HG03575 (cell line): ENCODE data around the gene TRPV5.

Source experiments
- ATAC-seq: cut with Tn5 transposase; IDR thresholded peaks from one replicate; pipeline ENCODE4 v1.9.1; 2021; ENCODE audit not compliant: unreplicated experiment, insufficient number of reproducible peaks, low FRiP score; ENCODE audit errors: extremely low read depth

TRPV5 gene

GRCh38 chr7:142943706-142944268 lies 10.2 kb upstream of the TRPV5 start:
- no peak for ATAC-seq

DNA sequence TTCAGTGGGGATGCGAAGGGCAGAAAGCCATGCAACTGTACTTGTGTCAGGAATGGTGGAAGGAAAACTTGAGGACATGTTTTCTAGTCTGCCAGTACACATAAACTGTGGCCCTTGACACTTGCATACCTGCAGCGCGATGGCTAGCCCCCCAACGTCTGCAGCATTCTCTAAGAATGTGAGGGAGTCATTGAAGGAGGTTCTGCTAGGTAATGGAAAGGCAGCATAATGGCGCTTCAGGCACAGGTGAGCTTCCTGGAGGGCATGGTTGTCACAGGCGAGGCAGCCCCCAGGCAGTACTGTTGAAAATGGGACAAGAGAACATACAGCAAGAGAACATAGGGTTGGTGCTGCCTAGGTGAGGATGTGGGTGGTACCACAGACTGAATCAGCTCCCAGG lies 9.2 kb upstream of the TRPV5 start:
- ATAC-seq = no peak

DNA sequence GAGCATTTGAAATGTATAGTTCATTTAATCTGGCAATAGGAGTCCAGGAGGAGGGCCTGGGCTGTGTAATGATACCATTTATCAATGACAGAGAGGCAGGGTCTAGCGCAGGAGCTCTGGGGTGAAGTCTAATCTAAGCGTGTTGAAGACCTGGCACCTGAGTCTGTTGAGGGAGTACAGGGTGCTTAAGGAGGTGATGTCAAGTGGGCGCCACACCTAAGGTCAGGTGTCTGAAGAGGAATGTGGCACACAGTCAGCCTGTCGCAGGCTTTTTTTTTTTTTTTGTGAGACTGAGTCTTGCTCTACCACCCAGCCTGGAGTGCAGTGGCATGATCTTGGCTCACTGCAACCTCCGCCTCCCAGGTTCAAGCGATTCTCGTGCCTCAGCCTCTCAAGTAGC lies 8.0 kb upstream of the TRPV5 start:
- ATAC-seq = no peak

- no peak for ATAC-seq
Measured at GRCh38 chr7:142940966-142941535, 7.5 kb upstream of the TRPV5 start.

GRCh38 chr7:142939226-142939910 lies 5.8 kb upstream of the TRPV5 start, which contains the start of gene LLCFC1:
Gene LLCFC1 (plus strand): TSS chr7:142939484. CDS start chr7:142939622, 138 bp downstream.
- no peak for ATAC-seq

GRCh38 chr7:142938611-142939010 lies 5.1 kb upstream of the TRPV5 start:
- no peak for ATAC-seq

DNA sequence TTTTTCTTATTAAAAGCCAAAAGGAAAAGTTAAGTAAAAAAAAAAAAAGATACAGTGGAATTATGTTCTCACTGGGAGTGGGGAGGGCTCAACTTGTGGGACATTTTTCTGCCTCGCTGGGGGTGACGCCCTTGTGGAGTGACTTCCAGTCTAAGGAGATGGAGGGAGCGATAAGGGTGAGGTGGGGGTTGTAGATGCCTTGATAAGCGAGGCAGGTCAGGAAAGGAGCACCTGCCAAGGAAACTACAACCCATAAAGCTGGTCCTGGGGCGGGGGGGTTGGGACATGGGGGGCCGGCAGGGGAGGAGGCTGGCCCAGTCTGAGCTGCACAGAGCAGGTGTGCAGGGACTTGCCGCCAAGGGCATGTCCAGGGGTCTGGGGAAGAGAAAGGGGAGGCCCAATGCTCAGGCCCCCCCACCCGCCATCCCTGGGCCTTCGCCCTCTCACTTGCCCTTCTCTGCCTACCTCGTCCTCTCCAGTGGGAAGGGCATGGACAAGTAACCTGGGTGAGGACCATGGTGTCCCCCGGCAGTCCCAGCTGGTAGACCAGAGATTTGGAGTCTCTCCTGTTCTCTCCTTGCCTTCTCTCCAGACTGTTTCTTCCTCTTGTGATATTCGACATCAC lies 2.5 kb upstream of the TRPV5 start:
- no peak for ATAC-seq

DNA sequence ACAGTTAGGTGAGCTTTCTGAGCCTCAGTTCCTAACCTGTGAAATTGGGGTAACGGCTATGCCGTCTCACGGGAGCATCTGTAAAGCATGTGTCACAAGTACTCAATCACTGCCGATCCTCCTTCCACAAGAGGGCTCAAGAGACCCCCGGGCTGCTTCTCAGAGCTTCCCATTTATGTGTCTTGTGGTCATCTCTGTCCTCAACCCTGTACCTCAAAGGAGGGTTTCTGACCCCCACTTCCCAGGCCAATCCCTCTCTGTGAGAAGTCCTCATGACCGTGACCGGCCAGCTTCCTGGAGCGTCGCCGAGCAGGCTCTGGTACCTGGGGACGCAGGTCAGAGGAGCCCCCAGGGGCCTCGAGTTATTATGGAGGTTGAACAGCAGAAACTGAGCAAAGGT lies 510 bp upstream of the TRPV5 start:
- no peak for ATAC-seq

- ATAC-seq = no peak
Measured at GRCh38 chr7:142933092-142933475, 462 bp downstream of the TRPV5 start.

DNA sequence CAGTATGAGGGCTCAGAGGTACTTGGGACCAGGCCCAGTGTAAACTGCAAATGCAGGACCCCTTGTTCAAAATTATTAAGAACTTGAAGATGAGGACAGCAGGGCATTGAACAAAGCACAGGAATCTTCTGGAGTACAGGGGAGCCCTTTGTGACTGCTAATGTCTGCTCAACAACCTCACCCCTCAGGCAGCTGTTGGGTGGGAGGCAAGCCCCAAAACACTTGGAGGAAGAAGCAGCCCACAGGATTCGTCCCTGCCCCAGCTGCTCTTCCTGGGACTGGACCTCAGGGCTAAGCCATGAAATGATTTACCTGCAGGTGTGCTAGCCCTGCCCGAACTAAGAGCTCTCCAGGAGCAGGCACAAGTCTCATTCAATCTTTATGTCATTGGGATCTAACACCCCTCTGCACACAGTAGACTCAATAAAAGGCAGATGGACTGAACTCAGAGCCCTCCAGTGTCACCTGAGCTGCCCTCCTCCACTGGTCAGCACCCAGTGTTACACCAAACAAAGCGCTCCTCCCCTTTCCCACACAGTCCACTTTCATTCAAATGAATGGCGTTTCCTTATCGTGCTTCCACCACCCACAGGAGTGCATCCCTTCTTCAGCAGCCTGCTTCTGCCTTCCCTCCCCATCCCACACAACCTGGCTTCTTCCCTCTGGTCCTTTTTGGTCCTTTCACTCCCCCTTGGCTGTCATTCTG lies 1.0 kb downstream of the TRPV5 start:
- ATAC-seq = no peak

DNA sequence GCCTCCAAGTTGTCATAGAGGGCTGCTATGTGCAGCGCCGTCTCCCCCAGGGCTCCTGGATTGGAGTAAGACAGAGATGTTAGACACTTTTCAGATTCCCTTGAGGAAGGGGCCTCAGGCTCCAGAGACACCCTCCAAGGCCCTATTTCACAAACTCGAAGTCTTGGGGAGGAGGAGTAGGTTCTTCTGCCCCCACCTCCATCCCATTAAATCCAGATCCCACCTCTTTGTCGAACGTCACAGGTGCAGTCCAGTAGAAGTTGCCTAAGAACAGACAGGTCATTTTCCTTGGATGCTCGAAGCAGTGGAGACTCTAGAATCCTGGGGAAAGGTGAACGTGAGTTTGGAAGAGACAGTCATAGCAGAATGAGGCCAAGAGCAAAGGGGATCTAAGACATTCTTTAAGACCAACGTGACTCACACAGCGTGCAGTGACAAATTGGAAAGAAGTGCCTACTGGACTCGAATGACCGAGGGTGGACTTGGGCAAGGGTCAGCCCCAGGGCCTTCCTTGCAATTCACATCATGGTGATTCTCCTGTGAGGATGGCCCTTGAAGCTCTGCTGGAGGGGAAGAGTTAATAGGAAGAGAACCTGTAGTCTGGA lies 3.3 kb downstream of the TRPV5 start:
- no peak for ATAC-seq

DNA sequence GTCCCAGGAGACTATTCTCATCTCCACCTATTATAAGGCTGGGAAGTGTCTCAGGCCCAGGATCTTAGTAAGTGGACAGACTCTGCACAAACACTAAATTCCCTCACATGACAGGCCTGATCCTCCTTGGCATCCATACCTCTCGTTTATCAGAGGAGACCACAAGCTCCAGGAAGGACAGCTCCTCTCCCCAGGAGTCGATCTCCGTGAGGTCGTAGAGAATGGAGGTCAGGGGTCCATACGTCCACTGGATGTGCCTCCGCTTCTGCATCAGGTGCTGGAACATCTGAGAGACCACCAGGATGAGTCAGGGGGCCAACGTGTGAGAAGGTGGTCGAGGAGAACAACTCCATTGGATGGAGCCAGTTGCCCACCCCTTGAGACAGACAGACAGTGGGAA lies 5.6 kb downstream of the TRPV5 start:
- ATAC-seq = no peak

GRCh38 chr7:142927085-142927745 lies 6.3 kb downstream of the TRPV5 start:
- no peak for ATAC-seq

- ATAC-seq = no peak
Measured at GRCh38 chr7:142925413-142925812, 8.1 kb downstream of the TRPV5 start.

- ATAC-seq = no peak
Measured at GRCh38 chr7:142923391-142923790, 10.2 kb downstream of the TRPV5 start.

- no peak for ATAC-seq
Measured at GRCh38 chr7:142919656-142920055, 13.9 kb downstream of the TRPV5 start.

DNA sequence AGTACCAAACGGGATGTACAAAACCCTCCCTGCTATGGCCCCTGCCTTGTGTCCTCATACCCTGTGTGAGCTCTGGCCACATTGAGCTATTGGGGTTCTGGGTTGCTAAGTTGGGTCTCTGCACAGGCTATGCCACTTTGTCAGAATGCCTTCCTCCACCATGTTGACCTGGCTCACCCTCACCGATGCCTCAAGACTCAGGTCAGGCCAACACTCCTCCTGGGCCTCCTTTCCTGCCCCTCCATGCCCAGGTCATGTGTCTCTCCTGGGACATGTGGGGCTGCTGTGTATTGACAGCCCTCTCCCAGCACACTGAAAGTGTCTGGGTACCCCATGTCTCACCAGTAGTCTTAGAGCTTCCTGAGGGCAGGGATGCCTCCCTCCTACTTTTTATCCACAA lies 14.6 kb downstream of the TRPV5 start:
- ATAC-seq = no peak

DNA sequence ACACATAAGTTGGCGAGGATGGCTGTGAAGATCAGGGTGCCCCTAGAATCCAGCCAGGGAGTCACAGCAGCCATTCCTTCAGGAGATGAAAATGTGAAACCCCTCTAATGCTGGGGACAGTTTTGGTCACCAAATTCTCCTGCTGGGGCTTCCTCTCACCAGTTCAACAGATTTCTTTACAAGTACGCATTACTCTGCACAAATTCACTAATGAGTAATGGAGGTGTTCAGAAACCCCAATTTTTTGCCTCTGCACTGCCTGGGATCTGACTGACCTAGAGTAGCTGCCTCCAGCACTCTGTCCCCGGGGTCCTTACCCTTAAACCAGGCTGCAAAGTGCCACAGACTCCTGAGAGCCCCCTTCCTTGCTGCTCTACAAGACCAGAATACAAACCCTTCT lies 16.1 kb downstream of the TRPV5 start:
- no peak for ATAC-seq

GRCh38 chr7:142916508-142916907 lies 17.0 kb downstream of the TRPV5 start:
- no peak for ATAC-seq
